ENCODE data around the gene RSPO4.

- TF ChIP-seq CTCF (IDR thresholded peaks at IDR 0.05) (no peak), POLR2A (IDR thresholded peaks at IDR 0.05) (no peak)
These were observed 62.5 kb downstream of the RSPO4 start for GRCh38 chr20:939606-940005.
